ENCODE data around the gene ZWILCH. TPM values are rescaled to one million over a fixed set of nuclear protein-coding genes. Genes with fewer than 3 reads are reported as not detected.
A peak's percentile ranks its signal among the peaks of the same experiment; 100 is the strongest.

The ZWILCH gene
- total RNA-seq, 1 experiment from 2014 or later: 50.2 TPM

GRCh38 chr15:66593219-66593780 lies 88.2 kb downstream of the ZWILCH start (continued):
- TF ChIP-seq MYBL2 (CRISPR knock-in tag; IDR thresholded peaks at IDR 0.05) (no peak), MAX (CRISPR knock-in tag; IDR thresholded peaks at IDR 0.05) (no peak)

GRCh38 chr15:66594344-66594743 lies 89.2 kb downstream of the ZWILCH start:
- Mint-ChIP-seq H3K36me3 (no peaks in the 10 kb centered on the region), H3K4me1 (no peaks in the 10 kb centered on the region), H3K4me3 (no peak overlapping the region), H3K27ac (no peak overlapping the region), H3K9me3 (no peaks in the 10 kb centered on the region), H3K27me3 (ENCODE audit: low read depth) (no peaks in the 10 kb centered on the region)
- ATAC-seq: peak; percentile 77
- POLR2A ChIA-PET: no interaction called here
- CTCF ChIA-PET: interaction anchor here (0.6 to 2.8 kb wide), 9 partner anchors 8 to 208 kb away, joined by 3 to 8 read pairs (median 3); partner anchors contain the start of genes LCTL and MAP2K1
- no peak for TF ChIP-seq PREB (CRISPR knock-in tag; IDR thresholded peaks at IDR 0.05; ENCODE audit: borderline replicate concordance)
- TF ChIP-seq OVOL2 (CRISPR knock-in tag; IDR thresholded peaks at IDR 0.05; ENCODE audit: borderline replicate concordance): no peak
- TF ChIP-seq TP53 (CRISPR knock-in tag; IDR thresholded peaks at IDR 0.05): no peak
- TF ChIP-seq ZNF425 (CRISPR knock-in tag; conservative IDR thresholded peaks at IDR 0.05): no peak
- TF ChIP-seq ZNF532 (CRISPR knock-in tag; IDR thresholded peaks at IDR 0.05; ENCODE audit: borderline replicate concordance): no peak
- TF ChIP-seq CREM (CRISPR knock-in tag; IDR thresholded peaks at IDR 0.05): no peak
- no peak for TF ChIP-seq NFYB (CRISPR knock-in tag; conservative IDR thresholded peaks at IDR 0.05; ENCODE audit: low read depth)
- TF ChIP-seq USF1 (CRISPR knock-in tag; IDR thresholded peaks at IDR 0.05): peak; percentile 44; the same call in 1 of the 2 replicates
- no peak for TF ChIP-seq MYBL2 (CRISPR knock-in tag; IDR thresholded peaks at IDR 0.05)
- TF ChIP-seq IRF1 (CRISPR knock-in tag; IDR thresholded peaks at IDR 0.05): no peak
- peak; percentile 60; the same call in 1 of the 2 replicates for TF ChIP-seq USF2 (CRISPR knock-in tag; IDR thresholded peaks at IDR 0.05)
- no peak for DNase-seq (ENCODE audit: low spot score)

Data from WTC11 (cell line).